GM18507 (cell line): ENCODE data around the gene THBS1.

Experiments
- DNase-seq: peaks from one replicate; pipeline ENCODE4 v3.0.0; 2011; ENCODE audit warnings: low read depth; ENCODE audit not compliant: insufficient read length; ENCODE audit errors: extremely low spot score
- FAIRE-seq: peaks from 2 replicates; lab custom pipeline; 2011; peaks lifted over from hg19 to GRCh38; lab: Jason Lieb, UNC

The THBS1 gene

DNA sequence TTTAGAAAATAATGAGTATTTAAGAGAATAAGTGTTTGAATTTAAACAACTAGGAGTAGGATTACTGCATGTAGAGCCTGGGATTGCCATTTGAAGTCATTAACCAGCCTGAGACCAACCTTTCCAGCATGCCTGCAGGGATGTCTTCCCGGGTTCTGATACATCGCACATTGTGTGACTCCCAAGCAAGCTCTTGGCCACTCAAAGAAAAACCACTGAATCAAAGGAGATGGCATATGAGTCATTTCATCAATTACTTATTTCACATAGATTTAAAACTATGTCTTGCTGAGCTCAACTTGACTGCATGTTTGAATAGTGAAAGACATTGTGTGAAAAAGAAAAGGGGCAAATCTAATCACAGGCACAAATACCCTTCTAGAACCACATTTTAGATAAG lies 15.0 kb upstream of the THBS1 start:
- DNase-seq (no peak), FAIRE-seq (no peak)

GRCh38 chr15:39573287-39573686 lies 7.6 kb upstream of the THBS1 start:
- no peak for DNase-seq
- no peak for FAIRE-seq

- no peak for DNase-seq
- no peak for FAIRE-seq
These were observed 7.0 kb upstream of the THBS1 start for GRCh38 chr15:39573844-39574243.

DNA sequence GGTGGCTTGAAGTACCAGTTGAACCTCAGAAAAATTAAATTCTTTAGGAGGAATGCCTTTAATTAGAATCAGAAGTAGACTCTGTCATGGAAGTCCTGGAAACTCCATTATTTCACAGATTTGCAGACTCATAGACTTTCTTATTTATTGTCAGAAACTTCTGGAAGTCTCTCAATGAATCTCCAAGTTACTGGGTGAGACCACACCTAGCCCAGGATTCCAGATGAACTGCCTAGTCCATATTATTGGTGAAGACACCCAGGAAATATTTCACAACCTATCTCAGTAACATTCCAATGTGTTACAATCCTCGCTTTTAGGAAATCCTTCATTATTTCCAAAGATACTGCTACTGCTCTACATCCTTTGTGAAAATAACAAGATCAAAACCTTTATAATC lies 6.5 kb upstream of the THBS1 start:
- DNase-seq (no peak), FAIRE-seq (no peak)

- no peak for DNase-seq
- FAIRE-seq: no peak
These were observed 5.7 kb upstream of the THBS1 start for GRCh38 chr15:39575180-39575579.

- FAIRE-seq (no peak), DNase-seq (no peak)
These were observed 1.9 kb upstream of the THBS1 start for GRCh38 chr15:39578851-39579486.

GRCh38 chr15:39579487-39580116 lies 1.3 kb upstream of the THBS1 start:
- FAIRE-seq: no peak
- DNase-seq: no peak

- FAIRE-seq (no peak), DNase-seq (peak; percentile 69)
These were observed 778 bp upstream of the THBS1 start for GRCh38 chr15:39580117-39580484.

GRCh38 chr15:39581242-39581792 lies 438 bp downstream of the THBS1 start:
- no peak for DNase-seq
- FAIRE-seq: no peak

DNA sequence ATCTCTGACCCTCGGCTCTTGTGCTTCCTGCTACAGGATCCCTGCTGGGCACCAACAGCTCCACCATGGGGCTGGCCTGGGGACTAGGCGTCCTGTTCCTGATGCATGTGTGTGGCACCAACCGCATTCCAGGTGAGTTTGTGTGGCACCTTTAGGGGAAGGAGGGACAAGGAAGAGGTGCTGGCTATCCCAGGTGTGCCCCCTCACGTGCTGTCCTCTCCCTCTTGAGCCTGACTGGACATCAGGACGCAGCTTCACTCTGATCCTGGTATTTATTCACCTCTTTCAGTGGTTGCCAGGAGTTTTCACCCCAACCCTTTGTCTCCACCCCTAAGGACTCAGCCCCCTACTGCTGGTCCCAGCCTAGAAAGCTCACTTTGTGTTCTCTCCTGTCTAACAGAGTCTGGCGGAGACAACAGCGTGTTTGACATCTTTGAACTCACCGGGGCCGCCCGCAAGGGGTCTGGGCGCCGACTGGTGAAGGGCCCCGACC lies 960 bp downstream of the THBS1 start:
- no peak for FAIRE-seq

GRCh38 chr15:39582286-39582976 lies 1.6 kb downstream of the THBS1 start:
- no peak for DNase-seq

More for the DNA sequence above, 960 bp downstream of the THBS1 start:
- no peak for DNase-seq

GRCh38 chr15:39582977-39583595 lies 2.2 kb downstream of the THBS1 start:
- FAIRE-seq: no peak

More at GRCh38 chr15:39582286-39582976, 1.6 kb downstream of the THBS1 start:
- FAIRE-seq: no peak

DNA sequence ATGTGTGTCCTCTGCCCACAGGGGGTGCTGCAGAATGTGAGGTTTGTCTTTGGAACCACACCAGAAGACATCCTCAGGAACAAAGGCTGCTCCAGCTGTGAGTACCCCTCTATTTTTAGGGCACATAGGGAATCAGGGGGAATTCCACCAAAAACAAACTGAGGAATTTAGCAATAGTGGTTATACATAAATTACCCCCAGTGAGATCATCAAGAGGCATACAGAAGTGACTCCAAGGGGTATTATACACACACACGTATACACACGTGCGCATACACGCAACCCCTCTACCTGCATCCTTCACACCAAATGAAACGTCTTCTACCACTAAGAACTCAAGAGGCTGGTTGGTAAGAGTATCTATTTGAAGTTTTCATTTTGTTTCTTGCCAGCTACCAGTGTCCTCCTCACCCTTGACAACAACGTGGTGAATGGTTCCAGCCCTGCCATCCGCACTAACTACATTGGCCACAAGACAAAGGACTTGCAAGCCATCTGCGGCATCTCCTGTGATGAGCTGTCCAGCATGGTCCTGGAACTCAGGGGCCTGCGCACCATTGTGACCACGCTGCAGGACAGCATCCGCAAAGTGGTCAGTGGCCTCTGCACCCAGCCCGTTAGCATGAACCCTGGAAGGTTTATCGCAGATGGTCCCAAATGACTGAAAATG lies 2.9 kb downstream of the THBS1 start:
- FAIRE-seq: no peak
- DNase-seq: no peak

More at GRCh38 chr15:39582977-39583595, 2.2 kb downstream of the THBS1 start:
- no peak for DNase-seq

DNA sequence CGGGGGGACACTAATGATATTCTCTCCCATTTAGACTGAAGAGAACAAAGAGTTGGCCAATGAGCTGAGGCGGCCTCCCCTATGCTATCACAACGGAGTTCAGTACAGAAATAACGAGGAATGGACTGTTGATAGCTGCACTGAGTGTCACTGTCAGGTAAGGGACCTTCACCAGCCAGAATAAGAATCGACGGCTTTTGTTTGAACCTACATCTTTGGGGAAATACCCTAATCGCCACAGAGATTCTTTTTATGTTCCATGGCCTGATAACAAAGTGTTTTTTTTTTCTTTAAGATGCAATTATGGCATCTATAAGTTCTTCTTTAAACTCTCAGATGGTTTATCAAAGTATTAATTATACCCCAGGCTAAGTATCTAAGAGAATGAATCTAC lies 3.4 kb downstream of the THBS1 start:
- no peak for FAIRE-seq

GRCh38 chr15:39584662-39585388 lies 3.9 kb downstream of the THBS1 start:
- DNase-seq: no peak
- no peak for FAIRE-seq

More for the DNA sequence above, 3.4 kb downstream of the THBS1 start:
- DNase-seq: no peak

DNA sequence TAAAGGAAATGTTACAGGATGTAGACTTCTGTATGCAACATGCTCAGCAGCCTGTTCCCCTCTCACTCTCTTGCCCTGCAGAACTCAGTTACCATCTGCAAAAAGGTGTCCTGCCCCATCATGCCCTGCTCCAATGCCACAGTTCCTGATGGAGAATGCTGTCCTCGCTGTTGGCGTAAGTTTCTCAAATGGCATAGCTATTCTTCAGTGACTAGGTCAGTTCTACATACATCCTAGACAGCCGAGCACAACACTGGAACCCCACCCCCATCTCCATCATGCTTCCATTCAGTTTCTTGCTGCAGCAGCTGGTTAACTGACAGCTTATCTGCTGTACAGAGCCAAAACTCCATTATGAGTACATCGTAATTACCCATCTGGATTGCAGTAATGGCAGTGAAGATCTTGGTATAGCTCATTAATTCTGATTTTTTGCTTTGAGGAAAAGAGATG lies 4.5 kb downstream of the THBS1 start:
- DNase-seq (no peak), FAIRE-seq (no peak)

- FAIRE-seq (no peak), DNase-seq (no peak)
These were observed 5.0 kb downstream of the THBS1 start for GRCh38 chr15:39585871-39586301.

DNA sequence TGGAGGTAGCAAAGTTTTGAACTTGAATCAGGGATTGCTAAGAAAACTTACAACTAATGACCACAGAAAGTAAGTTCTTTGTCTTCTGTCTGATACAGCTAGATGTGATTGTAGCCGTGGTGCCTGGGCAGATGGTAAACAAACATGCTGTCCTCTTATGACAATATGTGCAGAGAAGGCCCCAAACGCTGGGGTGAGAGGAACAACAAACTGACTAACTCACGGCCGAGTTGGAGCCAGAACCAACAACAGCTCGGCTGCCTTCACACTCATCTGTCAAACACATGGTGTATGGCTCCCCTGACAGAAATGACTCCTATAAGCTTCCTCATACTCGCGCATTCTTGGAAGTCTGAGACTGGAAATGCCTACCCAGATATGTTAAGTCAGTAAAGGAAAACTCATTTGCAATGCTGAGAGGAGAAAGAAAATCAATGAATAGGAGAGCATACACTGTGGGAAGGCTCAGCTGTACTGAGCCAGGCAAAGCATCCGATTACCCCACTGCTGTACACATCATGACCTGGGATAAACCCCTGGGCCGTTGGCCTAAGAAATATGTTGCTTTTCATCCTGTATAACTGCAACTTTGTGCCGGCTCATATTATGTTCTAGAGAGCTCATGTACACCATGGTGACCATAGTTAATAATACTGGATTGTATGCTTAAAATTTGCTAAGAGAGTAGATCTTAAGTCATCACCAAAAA lies 5.7 kb downstream of the THBS1 start:
- FAIRE-seq: no peak
- no peak for DNase-seq
